Transverse colon (tissue), 4 donors: ENCODE measurements around the gene ZBTB18. TPM values are rescaled to one million over a fixed set of nuclear protein-coding genes. Genes with fewer than 3 reads are reported as not detected.

Source experiments
- DNase-seq: peaks from one replicate; pipeline ENCODE4 v3.0.0-alpha.2; 2019
- H3K27ac ChIP-seq, 4 donors: fragments of 200-600 bp; sonication (generic); 2 replicates each; pipeline ENCODE4 v1.5.1; 2016 to 2018; ENCODE audit warnings: inconsistent platforms in 4 of 4
- H3K27me3 ChIP-seq: fragments of 200-600 bp; sonication (generic); 2 replicates; pipeline ENCODE4 v1.5.1; 2017; ENCODE audit warnings: inconsistent platforms
- H3K36me3 ChIP-seq, 4 donors: fragments of 200-600 bp; sonication (generic); 2 replicates each; pipeline ENCODE4 v1.5.1; 2017 to 2019; ENCODE audit warnings: inconsistent platforms in 4 of 4
- H3K4me1 ChIP-seq, 4 donors: fragments of 200-600 bp; sonication (generic); 2 replicates each; pipeline ENCODE4 v1.5.1; 2017 to 2020; ENCODE audit warnings: inconsistent platforms in 4 of 4
- H3K4me3 ChIP-seq, 4 donors: fragments of 200-600 bp; sonication (generic); 1 replicate in 1 of 4; 2 replicates in 3 of 4; pipeline versions ENCODE4 v1.5.1 to v1.6.1; 2017 to 2019; ENCODE audit warnings: inconsistent platforms in 4 of 4
- H3K9me3 ChIP-seq, 2 donors: fragments of 200-600 bp; sonication (generic); 2 replicates each; pipeline ENCODE4 v1.5.1; 2017 to 2019; ENCODE audit warnings: inconsistent platforms in 2 of 2
- EP300 ChIP-seq: sonication (generic); formaldehyde crosslinking; IDR thresholded peaks from one replicate; pipeline ENCODE4 v1.6.1; 2017; ENCODE audit warnings: antibody characterized with exemption, low read depth
- POLR2A ChIP-seq: fragments of 450-650 bp; IDR thresholded peaks from one replicate; pipeline ENCODE4 v1.6.1; 2016; ENCODE audit warnings: antibody characterized with exemption, mild to moderate bottlenecking, moderate library complexity
- POLR2AphosphoS5 ChIP-seq, 3 donors: sonication (generic); formaldehyde crosslinking; IDR thresholded peaks; one replicate each; pipeline ENCODE4 v1.6.1; 2016; ENCODE audit warnings: antibody characterized with exemption in 3 of 3
- WGBS, 2 donors: methylation state at CpG; one replicate each; pipeline ENCODE4 v1.1.5; 2018; ENCODE audit warnings: low coverage in 1 of 2; 5-methylcytosine and 5-hydroxymethylcytosine counted together
- in situ Hi-C, 4 donors: fragments of 200-750 bp; cut with MboI; loops; one replicate each; pipeline versions ENCODE4 v1.15.0 to v1.15.1; 2017; ENCODE audit warnings: low sequenced_read_pairs in 3 of 4, low pct_ligation_motif_present in 1 of 4, low pct_unique_long_range_greater_than_20kb in 1 of 4
- intact Hi-C: fragments of 100-400 bp; cut with DNase I; formaldehyde crosslinking; loops from one replicate; pipeline ENCODE4 v1.15.1; 2023; ENCODE audit warnings: low total_unique reads
- total RNA-seq, 4 donors: library from RNA; depleted of rRNA; stranded (reverse); fragments of >200 nt; gene quantifications; one replicate each; pipeline ENCODE4 v1.1.0, GENCODE V29; 2016
- TF ChIP-seq, protein P1 (sequence below), 5 experiments: fragments of 200-600 bp in 3 of 5; fragments of 450-650 bp in 2 of 5; sonication (generic) in 3 of 5; IDR thresholded peaks; 1 replicate in 2 of 5; 2 replicates in 3 of 5; pipeline ENCODE4 v1.5.1; 2016 to 2017; ENCODE audit warnings: antibody characterized with exemption in 5 of 5, inconsistent platforms in 3 of 5, mild to moderate bottlenecking in 2 of 5, moderate library complexity in 1 of 5

ZBTB18 gene
- total RNA-seq, 4 donors from 2014 or later, result 4.1 to 32.8 (median 17.7) TPM

DNA sequence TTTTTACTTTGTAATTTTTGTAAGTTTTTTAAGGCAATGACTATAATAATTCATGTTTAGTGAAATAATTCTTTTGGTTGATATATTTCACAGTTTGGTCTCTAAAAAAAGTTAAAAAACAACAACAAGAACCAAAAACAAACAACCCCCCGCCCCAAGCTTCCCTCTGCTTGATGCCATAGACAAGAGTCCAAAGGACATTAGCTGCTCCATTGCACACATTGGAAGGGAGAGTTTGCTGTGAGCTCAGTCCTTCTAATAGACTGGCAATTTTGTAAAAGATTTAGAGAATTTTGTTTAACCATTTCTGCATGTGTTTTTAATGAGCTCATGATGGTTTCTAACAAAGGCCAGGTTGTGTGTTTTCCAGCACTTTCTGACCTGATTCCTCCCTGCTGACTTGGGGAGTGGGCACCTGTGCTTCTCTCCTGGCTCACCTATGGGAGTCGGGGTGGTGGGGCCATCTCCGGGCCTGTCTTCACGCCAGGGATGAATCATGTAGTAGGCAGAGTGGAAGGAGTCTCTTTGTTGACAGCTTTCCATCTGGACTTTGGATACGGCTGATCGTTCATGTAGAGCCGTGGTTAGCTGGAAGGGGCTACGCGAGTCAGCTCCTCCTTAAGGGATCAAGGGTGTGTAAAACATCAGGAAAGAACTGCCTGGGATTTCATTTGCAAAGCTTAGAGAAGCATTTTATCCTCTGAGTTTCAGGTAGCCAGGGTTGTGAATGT lies 14.1 kb downstream of the ZBTB18 start:
- intact Hi-C loops (no loop called here), in situ Hi-C loops (loop anchor here in 1 of 4 donors (25.0 kb wide), 1 partner anchor 397 kb away; the partner anchor contains the start of genes ADSS2 and CATSPERE)
- DNase-seq, result no peak
- H3K9me3 ChIP-seq, result no peaks in the 10 kb centered on the region
- H3K27me3 ChIP-seq, result no peaks in the 10 kb centered on the region
- H3K27ac ChIP-seq, result no peak overlapping the region
- no peak for TF ChIP-seq POLR2A
- TF ChIP-seq EP300, result no peak
- no peak for TF ChIP-seq POLR2AphosphoS5 (IDR thresholded peaks at IDR 0.05)
- TF ChIP-seq, protein P1, sequence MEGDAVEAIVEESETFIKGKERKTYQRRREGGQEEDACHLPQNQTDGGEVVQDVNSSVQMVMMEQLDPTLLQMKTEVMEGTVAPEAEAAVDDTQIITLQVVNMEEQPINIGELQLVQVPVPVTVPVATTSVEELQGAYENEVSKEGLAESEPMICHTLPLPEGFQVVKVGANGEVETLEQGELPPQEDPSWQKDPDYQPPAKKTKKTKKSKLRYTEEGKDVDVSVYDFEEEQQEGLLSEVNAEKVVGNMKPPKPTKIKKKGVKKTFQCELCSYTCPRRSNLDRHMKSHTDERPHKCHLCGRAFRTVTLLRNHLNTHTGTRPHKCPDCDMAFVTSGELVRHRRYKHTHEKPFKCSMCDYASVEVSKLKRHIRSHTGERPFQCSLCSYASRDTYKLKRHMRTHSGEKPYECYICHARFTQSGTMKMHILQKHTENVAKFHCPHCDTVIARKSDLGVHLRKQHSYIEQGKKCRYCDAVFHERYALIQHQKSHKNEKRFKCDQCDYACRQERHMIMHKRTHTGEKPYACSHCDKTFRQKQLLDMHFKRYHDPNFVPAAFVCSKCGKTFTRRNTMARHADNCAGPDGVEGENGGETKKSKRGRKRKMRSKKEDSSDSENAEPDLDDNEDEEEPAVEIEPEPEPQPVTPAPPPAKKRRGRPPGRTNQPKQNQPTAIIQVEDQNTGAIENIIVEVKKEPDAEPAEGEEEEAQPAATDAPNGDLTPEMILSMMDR (IDR thresholded peaks at IDR 0.05), result no peak
- H3K4me1 ChIP-seq, result peaks cover 0 to 6% (median 2%) of the 10 kb centered on the region in 4 donors
- no peak overlapping the region for H3K4me3 ChIP-seq
- H3K36me3 ChIP-seq, result no peaks in the 10 kb centered on the region
- 66 to 78% methylated on average over 9 of the region's 9 CpGs for WGBS, 2 donors

DNA sequence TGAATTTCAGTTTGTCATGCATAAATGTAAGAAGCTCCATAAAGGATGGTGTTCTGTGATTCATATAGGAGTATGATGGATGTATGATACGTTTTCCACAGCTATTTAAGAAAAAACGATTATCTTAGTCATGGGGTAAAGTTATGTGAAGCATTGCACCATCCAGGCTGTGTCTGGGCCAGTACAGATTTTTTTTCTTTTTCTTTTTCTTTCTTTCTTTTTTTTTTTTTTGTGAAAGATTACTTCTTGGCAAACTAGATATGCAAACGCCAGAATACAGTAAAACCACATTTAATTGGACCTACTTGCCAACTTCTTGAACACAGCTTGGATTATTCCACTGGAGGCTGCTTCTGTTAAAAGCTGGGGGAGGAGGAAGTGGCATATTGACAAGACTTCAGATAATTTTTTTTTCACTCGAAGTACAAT lies 14.9 kb downstream of the ZBTB18 start:
- Histone ChIP-seq H3K9me3 (no peaks in the 10 kb centered on the region), H3K36me3 (no peaks in the 10 kb centered on the region), H3K27ac (no peak overlapping the region), H3K4me3 (no peak overlapping the region), H3K4me1 (peaks cover 0 to 6% (median 0%) of the 10 kb centered on the region in 4 donors), H3K27me3 (no peaks in the 10 kb centered on the region)
- 20 to 23% methylated on average over 3 to 4 of the region's 4 CpGs for WGBS, 2 donors
- intact Hi-C loops (no loop called here), in situ Hi-C loops (loop anchor here in 1 of 4 donors (25.0 kb wide), 1 partner anchor 396 kb away; the partner anchor contains the start of genes ADSS2 and CATSPERE)
- DNase-seq, result no peak
- TF ChIP-seq POLR2A (no peak), EP300 (no peak), POLR2AphosphoS5 (IDR thresholded peaks at IDR 0.05) (no peak)
- TF ChIP-seq, protein P1 (IDR thresholded peaks at IDR 0.05), result no peak

DNA sequence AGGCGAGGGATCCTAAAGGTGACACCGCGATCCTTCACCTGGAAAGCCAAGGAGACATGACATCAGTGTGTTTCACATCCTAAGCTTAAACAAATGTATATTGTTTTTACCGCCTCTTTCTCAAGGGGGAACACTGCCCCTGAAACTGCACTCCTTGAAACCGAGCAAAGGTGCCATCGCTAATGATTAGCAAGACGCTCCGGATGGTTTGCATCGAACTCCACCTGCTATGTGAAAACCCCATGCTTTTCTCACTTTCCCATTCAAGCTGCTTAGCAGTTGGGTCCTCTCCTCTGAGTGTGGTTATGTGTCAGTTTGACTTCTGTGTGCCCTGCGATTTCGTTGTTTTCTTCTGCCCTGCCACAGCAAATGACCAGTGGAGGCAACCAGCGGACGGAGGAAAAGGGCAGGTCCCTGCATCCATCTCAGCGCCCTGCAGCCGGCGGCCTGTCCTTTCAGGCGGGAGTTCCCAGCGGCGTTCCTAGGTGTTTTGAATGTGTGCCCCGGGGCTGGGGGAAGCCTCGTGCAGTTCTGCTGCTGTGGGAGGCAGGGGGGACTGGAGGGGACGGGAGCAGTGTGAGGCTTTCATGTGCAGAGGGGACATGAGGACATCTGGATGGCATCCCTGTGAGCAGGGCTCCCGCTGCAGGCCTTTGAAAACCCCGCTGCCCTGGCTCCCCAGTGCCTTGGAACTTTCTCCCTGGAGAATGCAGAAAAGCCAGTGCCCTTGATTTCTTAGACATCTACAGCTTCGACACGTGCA lies 16.1 kb downstream of the ZBTB18 start:
- in situ Hi-C loops, result loop anchor here in 1 of 4 donors (25.0 kb wide), 1 partner anchor 395 kb away; the partner anchor contains the start of genes ADSS2 and CATSPERE
- WGBS, 2 donors, result 87% methylated on average over 24 of the region's 26 CpGs; no CpG with 5 or more reads in 1 of the 2 donors
- no peak overlapping the region for H3K4me3 ChIP-seq
- TF ChIP-seq POLR2A (no peak), EP300 (no peak), POLR2AphosphoS5 (IDR thresholded peaks at IDR 0.05) (no peak)
- TF ChIP-seq, protein P1 (IDR thresholded peaks at IDR 0.05), result no peak
- intact Hi-C loops, result no loop called here
- no peaks in the 10 kb centered on the region for H3K36me3 ChIP-seq
- DNase-seq, result no peak
- peaks cover 0 to 6% (median 0%) of the 10 kb centered on the region in 4 donors for H3K4me1 ChIP-seq
- no peaks in the 10 kb centered on the region for H3K27me3 ChIP-seq
- H3K9me3 ChIP-seq, result no peaks in the 10 kb centered on the region
- H3K27ac ChIP-seq, result no peak overlapping the region

DNA sequence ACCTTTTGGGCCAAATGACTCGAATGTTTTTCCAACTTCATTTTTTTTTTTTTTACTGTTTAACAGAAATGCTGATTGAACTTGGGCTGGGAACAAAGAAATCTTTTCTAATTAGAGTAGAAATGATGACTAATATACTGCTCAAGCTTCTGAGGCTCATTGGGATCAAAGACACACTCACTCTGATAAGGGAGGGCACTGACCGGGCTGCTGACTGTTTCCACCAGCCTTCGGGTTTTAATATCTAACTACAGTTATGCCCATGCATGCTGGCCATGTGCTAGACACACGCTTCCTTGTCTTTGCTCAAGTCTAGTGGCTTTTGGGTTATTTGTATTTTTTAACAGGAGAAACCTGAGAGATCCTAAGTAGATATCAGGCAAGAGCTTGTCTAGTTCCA lies 16.8 kb downstream of the ZBTB18 start:
- H3K27ac ChIP-seq, result no peak overlapping the region

More for the DNA sequence above, 16.8 kb downstream of the ZBTB18 start:
- no peaks in the 10 kb centered on the region for H3K36me3 ChIP-seq
- H3K4me3 ChIP-seq, result no peak overlapping the region
- no peaks in the 10 kb centered on the region for H3K9me3 ChIP-seq
- in situ Hi-C loops, result loop anchor here in 1 of 4 donors (25.0 kb wide), 1 partner anchor 394 kb away; the partner anchor contains the start of genes ADSS2 and CATSPERE
- intact Hi-C loops, result no loop called here
- TF ChIP-seq POLR2A (no peak), POLR2AphosphoS5 (IDR thresholded peaks at IDR 0.05) (no peak), EP300 (no peak)
- peaks cover 0 to 6% (median 0%) of the 10 kb centered on the region in 4 donors for H3K4me1 ChIP-seq
- DNase-seq, result no peak
- 53 to 58% methylated on average over 2 to 4 of the region's 4 CpGs for WGBS, 2 donors
- no peaks in the 10 kb centered on the region for H3K27me3 ChIP-seq
